HEK293T (cell line): ENCODE data around the gene TGM2.

ENCODE experiments used
- ARNT ChIP-seq: fragments of 450-650 bp; IDR thresholded peaks from 2 replicates; pipeline ENCODE4 v1.6.1; 2017; ENCODE audit warnings: mild to moderate bottlenecking
- BHLHE40 ChIP-seq: fragments of 450-650 bp; IDR thresholded peaks from 2 replicates; pipeline ENCODE4 v1.6.1; 2016; ENCODE audit warnings: mild to moderate bottlenecking, moderate library complexity, borderline replicate concordance
- CTBP1 ChIP-seq: fragments of 450-650 bp; IDR thresholded peaks from 2 replicates; pipeline ENCODE4 v1.6.1; 2016; ENCODE audit warnings: borderline replicate concordance
- ELF4 ChIP-seq: fragments of 450-650 bp; IDR thresholded peaks from 2 replicates; pipeline ENCODE4 v1.6.1; 2017; ENCODE audit warnings: antibody characterized with exemption
- FOXA1 ChIP-seq: fragments of 450-650 bp; IDR thresholded peaks from 2 replicates; pipeline ENCODE4 v1.6.1; 2016; ENCODE audit warnings: mild to moderate bottlenecking
- FOXK2 ChIP-seq: fragments of 450-650 bp; IDR thresholded peaks from 2 replicates; pipeline ENCODE4 v1.6.1; 2016; ENCODE audit warnings: mild to moderate bottlenecking
- FOXM1 ChIP-seq: fragments of 450-650 bp; IDR thresholded peaks from 2 replicates; pipeline ENCODE4 v1.6.1; 2017; ENCODE audit warnings: mild to moderate bottlenecking, borderline replicate concordance
- HDGF ChIP-seq: fragments of 450-650 bp; IDR thresholded peaks from 2 replicates; pipeline ENCODE4 v1.6.1; 2017; ENCODE audit warnings: antibody characterized with exemption, borderline replicate concordance
- LEF1 ChIP-seq: fragments of 450-650 bp; IDR thresholded peaks from 2 replicates; pipeline ENCODE4 v1.6.1; 2017; ENCODE audit warnings: mild to moderate bottlenecking, borderline replicate concordance
- NFRKB ChIP-seq: fragments of 450-650 bp; IDR thresholded peaks from 2 replicates; pipeline ENCODE4 v1.6.1; 2016; ENCODE audit warnings: mild to moderate bottlenecking, moderate library complexity
- SP1 ChIP-seq: fragments of 450-650 bp; IDR thresholded peaks from 2 replicates; pipeline ENCODE4 v1.6.1; 2017
- SUZ12 ChIP-seq: fragments of 450-650 bp; IDR thresholded peaks from 2 replicates; pipeline ENCODE4 v1.6.1; 2016; ENCODE audit warnings: mild to moderate bottlenecking
- TARDBP ChIP-seq: fragments of 450-650 bp; IDR thresholded peaks from 2 replicates; pipeline ENCODE4 v1.6.1; 2016
- TF ChIP-seq, protein P1 (sequence below): fragments of 450-650 bp; IDR thresholded peaks from 2 replicates; pipeline ENCODE4 v1.6.1; 2016

GRCh38 chr20:38167851-38168760 is 3.0 kb upstream of the TGM2 start:
- TF ChIP-seq ARNT, result no peak
- TF ChIP-seq CTBP1, result no peak
- no peak for TF ChIP-seq FOXK2
- no peak for TF ChIP-seq FOXA1
- no peak for TF ChIP-seq ELF4
- no peak for TF ChIP-seq FOXM1
- TF ChIP-seq HDGF, result no peak
- TF ChIP-seq SP1, result no peak
- TF ChIP-seq TARDBP, result no peak
- TF ChIP-seq, protein P1, sequence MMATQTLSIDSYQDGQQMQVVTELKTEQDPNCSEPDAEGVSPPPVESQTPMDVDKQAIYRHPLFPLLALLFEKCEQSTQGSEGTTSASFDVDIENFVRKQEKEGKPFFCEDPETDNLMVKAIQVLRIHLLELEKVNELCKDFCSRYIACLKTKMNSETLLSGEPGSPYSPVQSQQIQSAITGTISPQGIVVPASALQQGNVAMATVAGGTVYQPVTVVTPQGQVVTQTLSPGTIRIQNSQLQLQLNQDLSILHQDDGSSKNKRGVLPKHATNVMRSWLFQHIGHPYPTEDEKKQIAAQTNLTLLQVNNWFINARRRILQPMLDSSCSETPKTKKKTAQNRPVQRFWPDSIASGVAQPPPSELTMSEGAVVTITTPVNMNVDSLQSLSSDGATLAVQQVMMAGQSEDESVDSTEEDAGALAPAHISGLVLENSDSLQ, result no peak
- no peak for TF ChIP-seq SUZ12
- TF ChIP-seq BHLHE40, result no peak
- no peak for TF ChIP-seq NFRKB
- no peak for TF ChIP-seq LEF1
